Glutamatergic neuron (in vitro differentiated cells): ENCODE results near the gene ARHGAP40. TPM values are rescaled to one million over a fixed set of nuclear protein-coding genes. Genes with fewer than 3 reads are reported as not detected.

Experiments used
- DNase-seq: peaks from one replicate; pipeline ENCODE4 v3.0.0; 2022
- H3K27ac Mint-ChIP-seq: one replicate; pipeline ENCODE4 v1.8.0; 2020; ENCODE audit warnings: mild to moderate bottlenecking, mixed read lengths, inconsistent platforms; ENCODE audit not compliant: unreplicated experiment
- H3K27me3 Mint-ChIP-seq: one replicate; pipeline ENCODE4 v1.8.0; 2020; ENCODE audit warnings: mild to moderate bottlenecking, moderate library complexity, mixed read lengths, inconsistent platforms; ENCODE audit not compliant: unreplicated experiment
- H3K36me3 Mint-ChIP-seq: one replicate; pipeline ENCODE4 v1.8.0; 2020; ENCODE audit warnings: mild to moderate bottlenecking, mixed read lengths, inconsistent platforms; ENCODE audit not compliant: unreplicated experiment
- H3K4me1 Mint-ChIP-seq: one replicate; pipeline ENCODE4 v1.8.0; 2020; ENCODE audit warnings: mild to moderate bottlenecking, low read depth, mixed read lengths, inconsistent platforms; ENCODE audit not compliant: unreplicated experiment
- H3K4me3 Mint-ChIP-seq: one replicate; pipeline ENCODE4 v1.8.0; 2020; ENCODE audit warnings: mild to moderate bottlenecking, mixed read lengths, inconsistent platforms; ENCODE audit not compliant: unreplicated experiment
- H3K9me3 Mint-ChIP-seq: one replicate; pipeline ENCODE4 v1.8.0; 2020; ENCODE audit warnings: mild to moderate bottlenecking, moderate library complexity, mixed read lengths, inconsistent platforms; ENCODE audit not compliant: unreplicated experiment
- CTCF ChIP-seq: fragments of 200-600 bp; sonication (generic); IDR thresholded peaks from one replicate; pipeline ENCODE4 v1.5.0; 2021; ENCODE audit not compliant: partially characterized antibody, unreplicated experiment
- total RNA-seq: library from RNA; stranded (reverse); fragmentation: NEBNext Ultra II Directional; extraction: Animal tissue kit (Norgen Biotek cat#: 25700); gene quantifications from one replicate; pipeline ENCODE4 v1.2.1, GENCODE V29; 2021; ENCODE audit not compliant: unreplicated experiment

ARHGAP40 gene
- total RNA-seq, 1 donor from 2014 or later: not detected

DNA sequence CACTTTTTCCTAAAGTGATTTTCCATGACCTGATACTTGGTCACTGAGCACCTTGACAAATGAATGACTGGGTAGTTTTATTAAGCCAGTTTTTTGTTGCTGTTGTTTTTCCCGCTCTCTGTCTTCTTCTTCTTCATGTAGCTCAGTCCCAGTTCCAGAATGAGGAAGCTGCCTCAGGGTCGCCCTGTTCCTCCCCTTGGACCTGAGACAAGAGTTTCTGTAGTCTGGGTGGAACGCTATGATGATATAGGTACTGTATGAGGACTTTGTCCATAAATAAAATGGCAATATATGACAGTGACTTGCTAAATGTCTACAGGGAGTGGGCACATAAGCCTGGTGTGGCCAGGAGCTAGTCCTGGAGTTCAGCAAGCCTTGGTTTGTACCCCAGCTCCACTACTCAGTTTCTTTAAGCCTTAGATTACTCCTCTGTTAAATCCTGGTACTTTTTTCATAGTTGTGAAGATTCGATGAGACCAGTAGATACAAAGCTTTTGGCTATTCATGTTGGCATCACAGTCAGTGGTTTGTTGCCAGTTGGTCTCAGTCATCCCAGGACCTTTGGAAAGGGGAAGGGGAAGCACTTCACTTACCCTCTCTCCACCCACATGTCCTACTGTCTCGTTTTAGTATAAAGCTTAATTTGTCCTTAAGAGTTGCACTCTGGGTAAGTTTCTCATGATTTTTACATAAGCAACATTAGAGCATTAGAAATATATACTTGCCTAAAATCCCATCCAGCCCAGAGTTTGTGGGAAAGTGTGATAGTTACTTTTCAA is 31.7 kb upstream of the ARHGAP40 start:
- no peaks in the 10 kb centered on the region for H3K9me3 Mint-ChIP-seq
- no peak overlapping the region for H3K27ac Mint-ChIP-seq
- DNase-seq: no peak
- TF ChIP-seq CTCF: no peak
- no peak overlapping the region for H3K4me3 Mint-ChIP-seq
- H3K36me3 Mint-ChIP-seq: no peaks in the 10 kb centered on the region
- no peaks in the 10 kb centered on the region for H3K4me1 Mint-ChIP-seq
- H3K27me3 Mint-ChIP-seq: no peaks in the 10 kb centered on the region

- peaks cover 4% of the 10 kb centered on the region for H3K4me1 Mint-ChIP-seq
- no peaks in the 10 kb centered on the region for H3K27me3 Mint-ChIP-seq
- no peak for TF ChIP-seq CTCF
- no peak for DNase-seq
- H3K4me3 Mint-ChIP-seq: no peak overlapping the region
- no peak overlapping the region for H3K27ac Mint-ChIP-seq
- no peaks in the 10 kb centered on the region for H3K36me3 Mint-ChIP-seq
- H3K9me3 Mint-ChIP-seq: no peaks in the 10 kb centered on the region
These were observed 28.2 kb upstream of the ARHGAP40 start for GRCh38 chr20:38573413-38573812.

GRCh38 chr20:38579219-38579910 is 22.2 kb upstream of the ARHGAP40 start:
- H3K9me3 Mint-ChIP-seq: no peaks in the 10 kb centered on the region
- H3K27me3 Mint-ChIP-seq: no peaks in the 10 kb centered on the region
- TF ChIP-seq CTCF: no peak
- H3K4me3 Mint-ChIP-seq: no peak overlapping the region
- no peaks in the 10 kb centered on the region for H3K36me3 Mint-ChIP-seq
- DNase-seq: no peak
- H3K4me1 Mint-ChIP-seq: peaks cover 17% of the 10 kb centered on the region
- H3K27ac Mint-ChIP-seq: no peak overlapping the region

- DNase-seq: no peak
- Mint-ChIP-seq H3K27ac (no peak overlapping the region), H3K36me3 (no peaks in the 10 kb centered on the region), H3K9me3 (no peaks in the 10 kb centered on the region), H3K4me3 (no peak overlapping the region), H3K27me3 (no peaks in the 10 kb centered on the region), H3K4me1 (peaks cover 17% of the 10 kb centered on the region)
- no peak for TF ChIP-seq CTCF
These were observed 21.7 kb upstream of the ARHGAP40 start for GRCh38 chr20:38579921-38580320.

GRCh38 chr20:38581013-38581412 is 20.6 kb upstream of the ARHGAP40 start, which contains the start of gene ADIG:
ADIG (plus strand) TSS chr20:38581197; CDS start chr20:38581251, 54 bp downstream.
- TF ChIP-seq CTCF: no peak
- Mint-ChIP-seq H3K27ac (no peak within 1 kb of the TSS), H3K4me3 (no peak within 1 kb of the TSS), H3K4me1 (peaks cover 17% of the 10 kb centered on the region), H3K36me3 (no peaks in the 10 kb centered on the region), H3K9me3 (peaks cover 2% of the 10 kb centered on the region), H3K27me3 (no peaks in the 10 kb centered on the region)
- no peak for DNase-seq
